ENCODE measurements around the gene ARHGAP26. TPM values are rescaled to one million over a fixed set of nuclear protein-coding genes. Genes with fewer than 3 reads are reported as not detected.

ARHGAP26 gene
- polyA plus RNA-seq, 3 donors, result 26.5 to 56.8 (median 28.7) TPM

- no peak overlapping the region for H3K4me3 Mint-ChIP-seq
- Histone ChIP-seq H4K20me1 (ENCODE audit: insufficient read depth, low read length) (peaks cover 98% of the 10 kb centered on the region), H3K36me3 (replicated peaks in 1 of 2; ENCODE audit: control insufficient read depth in 1 of 2, insufficient read depth in 2 of 2, low read length in 2 of 2) (peaks cover 92 to 97% of the 10 kb centered on the region in 2 donors), H3K27ac (ENCODE audit: low read depth in 1 of 2, low read length in 2 of 2) (no peak overlapping the region), H3K79me2 (ENCODE audit: insufficient read depth, low read length) (no peaks in the 10 kb centered on the region), H3K9me3 (replicated peaks in 1 of 2; ENCODE audit: control insufficient read depth in 1 of 2, insufficient read depth in 1 of 2, low read length in 2 of 2) (no peaks in the 10 kb centered on the region), H2AFZ (ENCODE audit: insufficient read depth, low read depth, low read length, poor library complexity, severe bottlenecking) (no peak overlapping the region), H3K4me1 (ENCODE audit: control insufficient read depth in 1 of 2, insufficient read depth in 2 of 2, low read length in 2 of 2) (peaks cover 12 to 23% of the 10 kb centered on the region in 2 donors), H3K9ac (ENCODE audit: insufficient read depth, low read length, poor library complexity, severe bottlenecking) (no peak overlapping the region), H3K27me3 (ENCODE audit: control insufficient read depth in 2 of 2, insufficient read depth in 2 of 2, low read length in 2 of 2) (no peaks in the 10 kb centered on the region), H3K4me2 (replicated peaks; ENCODE audit: extremely low read depth, low read length, poor library complexity, severe bottlenecking) (no peak overlapping the region), H3K4me3 (replicated peaks in 1 of 3; ENCODE audit: low read depth in 2 of 3, low read length in 3 of 3) (no peak overlapping the region)
- intact Hi-C loops (cut with micrococcal nuclease), result no loop called here
- H3K9me3 Mint-ChIP-seq, result peaks cover 0 to under 1% (median 0%) of the 10 kb centered on the region in 7 donors
- H3K36me3 Mint-ChIP-seq, result peaks cover 87% of the 10 kb centered on the region in 2 donors
- H3K27ac Mint-ChIP-seq, result peak overlapping the region in 1 of 7 donors; percentile 42
- WGBS (ENCODE audit: insufficient coverage), result 100% methylated on average over 2 of the region's 4 CpGs
- H3K27me3 Mint-ChIP-seq (ENCODE audit: low read depth in 3 of 3), result no peaks in the 10 kb centered on the region
- no peak for TF ChIP-seq CTCF (IDR thresholded peaks at IDR 0.05)
- no peak for DNase-seq
- peaks cover 25% of the 10 kb centered on the region for H3K4me1 Mint-ChIP-seq
Observed at GRCh38 chr5:142904416-142904815, 134.2 kb downstream of the ARHGAP26 start.

- Histone ChIP-seq H3K27me3 (ENCODE audit: control insufficient read depth in 2 of 2, insufficient read depth in 2 of 2, low read length in 2 of 2) (no peaks in the 10 kb centered on the region), H3K9ac (ENCODE audit: insufficient read depth, low read length, poor library complexity, severe bottlenecking) (no peak overlapping the region), H3K27ac (ENCODE audit: low read depth in 1 of 2, low read length in 2 of 2) (no peak overlapping the region), H3K4me3 (replicated peaks in 1 of 3; ENCODE audit: low read depth in 2 of 3, low read length in 3 of 3) (no peak overlapping the region), H3K4me1 (ENCODE audit: control insufficient read depth in 1 of 2, insufficient read depth in 2 of 2, low read length in 2 of 2) (peaks cover 12 to 23% of the 10 kb centered on the region in 2 donors), H3K9me3 (replicated peaks in 1 of 2; ENCODE audit: control insufficient read depth in 1 of 2, insufficient read depth in 1 of 2, low read length in 2 of 2) (no peaks in the 10 kb centered on the region), H3K4me2 (replicated peaks; ENCODE audit: extremely low read depth, low read length, poor library complexity, severe bottlenecking) (no peak overlapping the region), H4K20me1 (ENCODE audit: insufficient read depth, low read length) (peaks cover 98% of the 10 kb centered on the region), H3K36me3 (replicated peaks in 1 of 2; ENCODE audit: control insufficient read depth in 1 of 2, insufficient read depth in 2 of 2, low read length in 2 of 2) (peaks cover 94 to 97% of the 10 kb centered on the region in 2 donors), H3K79me2 (ENCODE audit: insufficient read depth, low read length) (no peaks in the 10 kb centered on the region), H2AFZ (ENCODE audit: insufficient read depth, low read depth, low read length, poor library complexity, severe bottlenecking) (no peak overlapping the region)
- no CpG with 5 or more reads among the region's 2 CpGs for WGBS (ENCODE audit: insufficient coverage)
- no peak for TF ChIP-seq CTCF (IDR thresholded peaks at IDR 0.05)
- no peak overlapping the region for H3K4me3 Mint-ChIP-seq
- intact Hi-C loops (cut with micrococcal nuclease), result no loop called here
- peaks cover 90 to 93% of the 10 kb centered on the region in 2 donors for H3K36me3 Mint-ChIP-seq
- peaks cover 25% of the 10 kb centered on the region for H3K4me1 Mint-ChIP-seq
- no peak overlapping the region for H3K27ac Mint-ChIP-seq
- DNase-seq, result no peak
- H3K9me3 Mint-ChIP-seq, result no peaks in the 10 kb centered on the region
- H3K27me3 Mint-ChIP-seq (ENCODE audit: low read depth in 3 of 3), result no peaks in the 10 kb centered on the region
Observed at GRCh38 chr5:142905348-142905747, 135.2 kb downstream of the ARHGAP26 start.
